NCI-H510A treated with DMSO at 0.1 percent for 48 hours (cell line): ENCODE measurements around the gene PPIP5K1.

Experiments used
- DNase-seq: peaks from one replicate; lab custom pipeline; 2025; lab: John Stamatoyannopoulos, UW

Gene PPIP5K1

GRCh38 chr15:43488790-43489189, 101.2 kb downstream of the PPIP5K1 start:
- no peak for DNase-seq

GRCh38 chr15:43487271-43487895, 102.6 kb downstream of the PPIP5K1 start:
- no peak for DNase-seq

- DNase-seq: no peak
Observed at GRCh38 chr15:43484455-43484854, 105.6 kb downstream of the PPIP5K1 start.
